Loucy (cell line): ENCODE results near the gene CTBP2.

ENCODE experiments used
- H2AFZ ChIP-seq: fragments of 200-600 bp; sonication (generic); 2 replicates; pipeline ENCODE4 v1.6.0; 2016; ENCODE audit warnings: antibody characterized with exemption, mild to moderate bottlenecking, low read length, moderate library complexity
- H3F3A ChIP-seq: fragments of 200-600 bp; 2 replicates; pipeline ENCODE4 v1.6.0; 2016; ENCODE audit warnings: antibody characterized with exemption, low read depth, mild to moderate bottlenecking
- H3K27me3 ChIP-seq: fragments of 200-600 bp; sonication (generic); 2 replicates; pipeline ENCODE4 v1.6.1; 2014; ENCODE audit warnings: low read length, mild to moderate bottlenecking; ENCODE audit not compliant: insufficient read depth, poor library complexity, severe bottlenecking
- H3K36me3 ChIP-seq: fragments of 200-600 bp; sonication (generic); 2 replicates; pipeline ENCODE4 v1.6.1; 2016; ENCODE audit warnings: low read length; ENCODE audit not compliant: insufficient read depth
- H3K4me1 ChIP-seq: fragments of 200-600 bp; sonication (generic); 2 replicates; pipeline ENCODE4 v1.5.1; 2014; ENCODE audit warnings: low read length, mild to moderate bottlenecking; ENCODE audit not compliant: insufficient read depth, poor library complexity, severe bottlenecking
- H3K4me2 ChIP-seq: fragments of 200-600 bp; sonication (generic); 2 replicates; pipeline ENCODE4 v1.6.0; 2014; ENCODE audit warnings: antibody characterized with exemption, low read length, low read depth, mild to moderate bottlenecking; ENCODE audit not compliant: poor library complexity, severe bottlenecking
- H3K4me3 ChIP-seq: fragments of 200-600 bp; sonication (generic); 2 replicates; pipeline ENCODE4 v1.5.1; 2014; ENCODE audit warnings: low read length, mild to moderate bottlenecking, mixed read lengths; ENCODE audit not compliant: poor library complexity, severe bottlenecking
- H3K79me2 ChIP-seq: fragments of 200-600 bp; sonication (generic); 2 replicates; pipeline ENCODE4 v1.6.1; 2014; ENCODE audit warnings: low read length; ENCODE audit not compliant: insufficient read depth
- H3K9ac ChIP-seq: fragments of 200-600 bp; sonication (generic); 2 replicates; pipeline ENCODE4 v1.6.0; 2014; ENCODE audit warnings: mild to moderate bottlenecking, low read depth, low read length, moderate library complexity; ENCODE audit not compliant: poor library complexity, severe bottlenecking
- H3K9me2 ChIP-seq: fragments of 200-600 bp; sonication (generic); replicated peaks from 2 replicates; pipeline ENCODE4 v1.6.1; 2016; ENCODE audit warnings: low read depth, low read length, mixed read lengths
- H3K9me3 ChIP-seq: fragments of 200-600 bp; sonication (generic); 2 replicates; pipeline ENCODE4 v1.6.1; 2014; ENCODE audit warnings: mild to moderate bottlenecking, antibody characterized with exemption, low read length, low read depth; ENCODE audit not compliant: insufficient read depth
- H4K20me1 ChIP-seq: fragments of 200-600 bp; sonication (generic); 2 replicates; pipeline ENCODE4 v1.6.0; 2014; ENCODE audit warnings: antibody characterized with exemption, low read length, mild to moderate bottlenecking; ENCODE audit not compliant: insufficient read depth, poor library complexity, severe bottlenecking
- CTCF ChIP-seq: fragments of 200-600 bp; sonication (generic); conservative IDR thresholded peaks from 2 replicates; pipeline ENCODE4 v1.5.1; 2014; ENCODE audit warnings: mild to moderate bottlenecking, antibody characterized with exemption, low read length
- EZH2phosphoT487 ChIP-seq: fragments of 200-600 bp; IDR thresholded peaks from 2 replicates; pipeline ENCODE4 v1.6.1; 2018; ENCODE audit warnings: antibody characterized with exemption, mild to moderate bottlenecking, moderate library complexity, borderline replicate concordance

The CTBP2 gene

GRCh38 chr10:125190414-125190813, 30.1 kb upstream of the CTBP2 start:
- Histone ChIP-seq H3K4me2 (no peak overlapping the region), H3K9me3 (no peaks in the 10 kb centered on the region; the same call in 1 of the 2 replicates), H3K27me3 (no peaks in the 10 kb centered on the region), H3K9ac (no peak overlapping the region), H4K20me1 (no peaks in the 10 kb centered on the region), H3K79me2 (no peaks in the 10 kb centered on the region), H2AFZ (no peak overlapping the region), H3K4me3 (no peak overlapping the region), H3K4me1 (no peaks in the 10 kb centered on the region), H3F3A (no peaks in the 10 kb centered on the region), H3K9me2 (no peaks in the 10 kb centered on the region), H3K36me3 (no peaks in the 10 kb centered on the region)
- TF ChIP-seq EZH2phosphoT487 = no peak
- TF ChIP-seq CTCF = no peak

GRCh38 chr10:125189162-125189561, 28.8 kb upstream of the CTBP2 start:
- H4K20me1 ChIP-seq = no peaks in the 10 kb centered on the region
- no peaks in the 10 kb centered on the region for H3K36me3 ChIP-seq
- H3F3A ChIP-seq = no peaks in the 10 kb centered on the region
- no peaks in the 10 kb centered on the region for H3K27me3 ChIP-seq
- TF ChIP-seq EZH2phosphoT487 = no peak
- no peak for TF ChIP-seq CTCF
- H3K9me2 ChIP-seq = no peaks in the 10 kb centered on the region
- no peak overlapping the region for H2AFZ ChIP-seq
- no peaks in the 10 kb centered on the region for H3K79me2 ChIP-seq
- no peak overlapping the region for H3K9ac ChIP-seq
- no peaks in the 10 kb centered on the region for H3K4me1 ChIP-seq
- H3K4me2 ChIP-seq = no peak overlapping the region
- H3K9me3 ChIP-seq = no peaks in the 10 kb centered on the region; the same call in 1 of the 2 replicates
- H3K4me3 ChIP-seq = no peak overlapping the region

GRCh38 chr10:125187238-125188194, 27.2 kb upstream of the CTBP2 start:
- Histone ChIP-seq H3K27me3 (no peaks in the 10 kb centered on the region), H3K4me1 (no peaks in the 10 kb centered on the region), H3K9me3 (no peaks in the 10 kb centered on the region; the same call in 1 of the 2 replicates), H4K20me1 (no peaks in the 10 kb centered on the region), H3K9ac (no peak overlapping the region), H3K36me3 (no peaks in the 10 kb centered on the region), H3K79me2 (no peaks in the 10 kb centered on the region), H3F3A (no peaks in the 10 kb centered on the region), H3K9me2 (no peaks in the 10 kb centered on the region), H3K4me2 (no peak overlapping the region), H2AFZ (no peak overlapping the region), H3K4me3 (no peak overlapping the region)
- TF ChIP-seq EZH2phosphoT487 = no peak
- TF ChIP-seq CTCF = no peak
